Fibroblast of skin of right quadriceps (primary cell): ENCODE data around the gene RUNX3.
"Not testable (repeated sequence)": the region's sequence is repeated elsewhere in the genome, so short reads cannot be mapped to it uniquely, and the experiment has no call there.

Source experiments
- DNase-seq: peaks from one replicate; pipeline ENCODE4 v3.0.0-alpha.2; 2013

RUNX3 gene

GRCh38 chr1:24899581-24900485 lies 30.2 kb downstream of the RUNX3 start:
- DNase-seq = no peak

- DNase-seq = no peak
Measured at GRCh38 chr1:24898909-24899439, 31.1 kb downstream of the RUNX3 start.

GRCh38 chr1:24898152-24898908 lies 31.7 kb downstream of the RUNX3 start:
- no peak for DNase-seq

GRCh38 chr1:24897263-24898151 lies 32.6 kb downstream of the RUNX3 start:
- no peak for DNase-seq

GRCh38 chr1:24896596-24897262 lies 33.3 kb downstream of the RUNX3 start:
- no peak for DNase-seq

- DNase-seq = no peak
Measured at GRCh38 chr1:24896176-24896575, 33.9 kb downstream of the RUNX3 start.

- DNase-seq = no peak
Measured at GRCh38 chr1:24895511-24895910, 34.6 kb downstream of the RUNX3 start.

- DNase-seq = no peak
Measured at GRCh38 chr1:24894002-24894401, 36.1 kb downstream of the RUNX3 start.

- DNase-seq = no peak
Measured at GRCh38 chr1:24893431-24893830, 36.6 kb downstream of the RUNX3 start.

- DNase-seq = no peak
Measured at GRCh38 chr1:24892188-24893153, 37.6 kb downstream of the RUNX3 start.

GRCh38 chr1:24891367-24891766 lies 38.7 kb downstream of the RUNX3 start:
- not testable (repeated sequence) for DNase-seq

GRCh38 chr1:24890887-24891286 lies 39.2 kb downstream of the RUNX3 start:
- DNase-seq = no peak

GRCh38 chr1:24888971-24889676 lies 41.0 kb downstream of the RUNX3 start:
- DNase-seq = peak; percentile 38

- no peak for DNase-seq
Measured at GRCh38 chr1:24888061-24888970, 41.8 kb downstream of the RUNX3 start.

- DNase-seq = no peak
Measured at GRCh38 chr1:24886241-24886640, 43.8 kb downstream of the RUNX3 start.

- DNase-seq = no peak
Measured at GRCh38 chr1:24884751-24885150, 45.3 kb downstream of the RUNX3 start.

- no peak for DNase-seq
Measured at GRCh38 chr1:24881034-24881433, 49.0 kb downstream of the RUNX3 start.

- peak; percentile 69 for DNase-seq
Measured at GRCh38 chr1:24878775-24879742, 51.0 kb downstream of the RUNX3 start.
